ENCODE measurements around the gene KCTD5. TPM values are rescaled to one million over a fixed set of nuclear protein-coding genes. Genes with fewer than 3 reads are reported as not detected.
"Not testable (repeated sequence)": the region's sequence is repeated elsewhere in the genome, so short reads cannot be mapped to it uniquely, and the experiment has no call there.

The KCTD5 gene
- polyA plus RNA-seq, 1 donor from 2014 or later: 42.7 TPM

DNA sequence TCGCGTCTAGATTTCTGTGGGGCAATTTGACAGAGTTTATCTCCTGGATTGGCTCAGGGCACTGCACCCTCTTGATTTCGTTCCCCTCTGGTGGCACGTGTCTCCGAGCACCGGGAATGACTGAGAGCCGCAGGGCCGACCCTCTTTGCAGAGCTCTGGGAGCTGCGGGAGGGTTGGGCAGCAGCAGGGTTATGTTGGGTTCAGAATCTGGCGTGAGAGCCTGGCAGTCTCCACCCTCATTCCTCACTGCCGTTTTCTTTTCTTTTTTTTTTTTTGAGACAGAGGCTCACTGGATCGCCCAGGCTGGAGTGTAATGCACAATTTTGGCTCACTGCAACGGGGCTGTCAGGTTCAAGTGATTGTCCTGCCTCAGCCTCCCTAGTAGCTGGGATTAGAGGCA is 7.1 kb downstream of the KCTD5 start:
- H4K20me1 ChIP-seq (ENCODE audit: insufficient read depth); H3K9ac ChIP-seq (ENCODE audit: low read length); H3K27ac ChIP-seq (ENCODE audit: low read length); H2AFZ ChIP-seq (ENCODE audit: low read depth, low read length); H3K4me3 ChIP-seq (ENCODE audit: low read length); H3K36me3 ChIP-seq (ENCODE audit: insufficient read depth, low read length); H3F3A ChIP-seq (ENCODE audit: insufficient read depth, low read length, poor library complexity, severe bottlenecking); H3K9me3 ChIP-seq (ENCODE audit: low read length); H3K4me2 ChIP-seq (ENCODE audit: low read length); H3K27me3 ChIP-seq (ENCODE audit: insufficient read depth, low read depth, low read length); H3K9me2 ChIP-seq (ENCODE audit: insufficient read depth, low read length); H3K79me2 ChIP-seq (replicated peaks; ENCODE audit: insufficient read depth, low read length): not testable (repeated sequence)

DNA sequence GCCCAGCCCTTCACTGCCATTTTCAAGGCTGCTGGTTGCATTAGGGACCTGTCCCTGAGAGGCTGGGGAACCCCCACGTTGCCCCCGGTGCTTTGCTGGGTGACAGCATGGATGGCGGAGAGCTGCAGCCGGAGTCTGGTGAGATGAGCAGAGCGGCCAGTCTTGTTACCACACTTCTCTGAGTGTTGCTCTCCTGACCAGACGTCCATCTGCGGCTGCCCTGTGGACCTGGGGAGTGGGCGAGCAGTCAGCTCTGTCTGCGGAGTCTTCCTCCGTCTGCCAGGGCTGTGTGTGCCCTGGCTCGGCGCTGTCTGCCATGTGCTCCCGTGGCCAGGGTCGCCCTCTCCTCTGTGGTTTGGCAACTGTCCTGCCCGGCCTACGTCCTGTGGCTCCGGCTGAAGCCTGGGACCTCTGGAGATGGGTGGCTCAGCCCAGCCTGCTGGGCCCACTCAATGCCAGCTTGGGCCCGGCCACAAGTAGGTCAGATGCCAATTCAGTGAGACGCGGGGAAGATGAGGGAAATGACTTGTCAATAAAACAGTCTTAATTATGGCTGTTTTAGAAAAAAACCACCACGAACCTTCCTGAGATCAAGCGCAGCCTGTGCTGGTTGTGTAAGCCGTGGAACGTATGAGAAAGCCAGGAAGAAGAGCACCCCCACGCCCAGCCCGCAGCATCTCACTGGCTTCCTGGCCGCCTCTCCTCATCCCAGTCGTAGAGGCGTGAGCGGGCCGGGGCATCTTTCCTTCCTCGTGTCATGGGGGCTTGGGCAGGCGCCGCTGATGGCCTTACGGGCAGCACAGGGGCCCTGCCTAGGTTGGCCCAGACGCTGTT is 7.9 kb downstream of the KCTD5 start:
- H3K9me2 ChIP-seq (ENCODE audit: insufficient read depth, low read length): no peaks in the 10 kb centered on the region
- H2AFZ ChIP-seq (ENCODE audit: low read depth, low read length): no peak overlapping the region
- H3K9me3 ChIP-seq (ENCODE audit: low read length): no peaks in the 10 kb centered on the region
- peaks cover 3% of the 10 kb centered on the region for H3K79me2 ChIP-seq (replicated peaks; ENCODE audit: insufficient read depth, low read length)
- no peaks in the 10 kb centered on the region for H3K36me3 ChIP-seq (ENCODE audit: insufficient read depth, low read length)
- no peak overlapping the region for H3K4me2 ChIP-seq (ENCODE audit: low read length)
- TF ChIP-seq CTCF (IDR thresholded peaks at IDR 0.05; ENCODE audit: poor library complexity, severe bottlenecking) (no peak), REST (IDR thresholded peaks at IDR 0.05; ENCODE audit: borderline replicate concordance) (no peak), EP300 (conservative IDR thresholded peaks at IDR 0.05; ENCODE audit: poor library complexity, severe bottlenecking) (no peak), EZH2 (IDR thresholded peaks at IDR 0.05; ENCODE audit: borderline replicate concordance, insufficient read depth, low read length, poor library complexity, severe bottlenecking) (no peak), SMC3 (conservative IDR thresholded peaks at IDR 0.05; ENCODE audit: poor library complexity) (no peak), POLR2AphosphoS5 (IDR thresholded peaks at IDR 0.05) (no peak), TAF1 (IDR thresholded peaks at IDR 0.05; ENCODE audit: low read depth) (no peak), RAD21 (conservative IDR thresholded peaks at IDR 0.05) (no peak), MXI1 (conservative IDR thresholded peaks at IDR 0.05; ENCODE audit: poor library complexity, severe bottlenecking) (no peak)
- no peak overlapping the region for H3K9ac ChIP-seq (ENCODE audit: low read length)
- H3K27ac ChIP-seq (ENCODE audit: low read length): no peak overlapping the region
- no peaks in the 10 kb centered on the region for H4K20me1 ChIP-seq (ENCODE audit: insufficient read depth)
- H3K27me3 ChIP-seq (ENCODE audit: insufficient read depth, low read depth, low read length): no peaks in the 10 kb centered on the region
- H3K4me3 ChIP-seq (ENCODE audit: low read length): no peak overlapping the region
- H3F3A ChIP-seq (ENCODE audit: insufficient read depth, low read length, poor library complexity, severe bottlenecking): no peaks in the 10 kb centered on the region

All from neural cell (in vitro differentiated cells).